ENCODE results near the gene IRGC.
A peak's percentile ranks its signal among the peaks of the same experiment; 100 is the strongest.

The IRGC gene

GRCh38 chr19:43719378-43719868 lies 3.5 kb downstream of the IRGC start:
- no peak for DNase-seq (ENCODE audit: low read depth)
- H3K4me3 ChIP-seq (ENCODE audit: low read depth, low read length), result no peak overlapping the region

GRCh38 chr19:43719918-43720317 lies 4.0 kb downstream of the IRGC start:
- H3K4me3 ChIP-seq (ENCODE audit: low read depth, low read length), result no peak overlapping the region
- DNase-seq (ENCODE audit: low read depth), result no peak

- no peak overlapping the region for H3K4me3 ChIP-seq (ENCODE audit: low read depth, low read length)
- no peak for DNase-seq (ENCODE audit: low read depth)
Observed at GRCh38 chr19:43720936-43721335, 5.1 kb downstream of the IRGC start.

DNA sequence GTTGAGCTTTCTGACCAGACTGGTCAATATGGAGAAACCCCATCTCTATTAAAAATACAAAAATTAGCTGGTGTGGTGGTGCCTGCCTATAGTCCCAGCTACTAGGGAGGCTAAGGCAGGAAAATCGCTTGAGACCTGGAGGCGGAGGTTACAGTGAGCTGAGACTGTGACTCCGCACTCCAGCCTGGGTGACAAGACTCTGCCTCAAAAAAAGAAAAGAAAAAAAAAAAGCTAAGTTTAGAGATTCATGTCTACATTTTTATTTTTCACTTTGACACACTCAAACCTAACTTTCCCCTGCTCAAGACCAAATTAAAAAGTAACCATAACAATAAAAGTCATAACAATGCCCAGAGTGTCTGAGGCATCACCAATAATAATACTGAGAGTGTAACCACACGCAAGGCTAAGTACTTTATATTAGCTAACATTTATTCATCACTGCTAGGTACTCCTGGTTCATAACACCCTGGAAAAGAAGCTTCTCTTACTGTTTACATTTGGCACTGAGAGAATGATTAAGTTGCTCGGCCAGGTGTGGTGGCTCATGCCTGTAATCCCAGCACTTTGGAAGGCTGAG lies 5.7 kb downstream of the IRGC start:
- H3K4me3 ChIP-seq (ENCODE audit: low read depth, low read length), result no peak overlapping the region

GRCh38 chr19:43723588-43723987 lies 7.7 kb downstream of the IRGC start:
- H3K4me3 ChIP-seq (ENCODE audit: low read depth, low read length), result no peak overlapping the region
- no peak for DNase-seq (ENCODE audit: low read depth)

More for the DNA sequence above, 5.7 kb downstream of the IRGC start:
- DNase-seq (ENCODE audit: low read depth), result no peak

GRCh38 chr19:43724896-43725295 lies 9.0 kb downstream of the IRGC start:
- DNase-seq (ENCODE audit: low read depth), result no peak
- no peak overlapping the region for H3K4me3 ChIP-seq (ENCODE audit: low read depth, low read length)

DNA sequence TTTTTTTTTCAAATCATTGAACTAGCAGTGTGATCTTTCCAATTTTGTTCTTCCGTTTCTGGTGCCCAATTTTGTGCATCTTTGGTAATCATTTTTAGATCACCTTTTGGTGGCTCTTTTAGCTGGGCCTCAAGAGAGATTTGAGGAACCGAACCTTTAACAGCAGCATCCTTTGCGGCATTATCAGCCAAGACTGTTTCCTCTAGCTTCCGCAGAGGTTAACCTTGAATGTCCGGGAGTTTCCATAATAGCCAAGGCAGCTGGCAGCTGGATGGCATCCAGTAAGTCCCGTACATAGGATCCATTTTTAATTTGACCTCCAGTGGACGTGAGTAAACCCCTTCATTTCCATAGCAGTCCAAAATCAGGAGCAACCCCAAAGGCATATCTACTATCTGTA lies 9.6 kb downstream of the IRGC start:
- no peak overlapping the region for H3K4me3 ChIP-seq (ENCODE audit: low read depth, low read length)
- DNase-seq (ENCODE audit: low read depth), result no peak

DNA sequence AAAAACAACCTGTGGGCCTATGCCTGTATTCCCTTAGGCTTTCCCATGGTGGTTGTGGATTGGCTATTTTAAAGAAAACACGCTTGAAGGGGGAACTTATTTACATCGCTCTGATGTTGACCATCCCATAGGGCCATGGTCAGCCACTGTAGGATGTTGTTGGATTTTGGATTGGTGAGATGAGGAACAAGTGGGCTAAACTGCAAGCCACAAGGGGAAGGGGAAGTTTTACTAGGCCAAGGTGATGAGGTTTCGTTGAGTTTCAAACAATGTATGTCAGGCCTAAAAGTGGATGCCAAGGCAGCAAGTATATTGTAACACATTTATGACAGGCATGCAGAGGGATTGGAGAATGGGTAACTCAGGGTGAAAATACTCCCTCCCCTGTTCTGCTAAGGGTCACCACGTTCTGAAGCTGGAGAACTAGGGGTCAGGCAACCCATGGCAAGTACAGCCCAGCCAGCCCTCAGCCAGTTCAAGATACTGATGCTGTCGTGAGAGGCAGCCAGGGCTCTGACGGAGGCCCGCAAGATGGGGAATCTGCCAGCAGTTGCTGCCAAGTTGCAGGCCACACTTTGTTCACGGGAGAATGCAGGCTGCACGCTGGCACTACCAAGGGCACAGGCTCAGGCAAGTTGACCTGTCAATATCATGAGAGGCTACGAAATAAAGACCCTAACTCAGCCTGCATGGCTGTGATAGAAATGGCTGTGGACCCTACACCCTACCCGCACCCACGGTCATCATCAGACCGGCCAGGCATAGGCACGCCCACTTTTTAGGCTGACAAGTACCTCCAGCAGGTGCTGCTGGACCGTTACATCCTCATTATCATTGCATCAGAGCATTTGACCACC lies 11.1 kb downstream of the IRGC start:
- no peak for DNase-seq (ENCODE audit: low read depth)
- H3K4me3 ChIP-seq (ENCODE audit: low read depth, low read length), result no peak overlapping the region

GRCh38 chr19:43727593-43727853 lies 11.6 kb downstream of the IRGC start:
- DNase-seq (ENCODE audit: low read depth), result no peak
- H3K4me3 ChIP-seq (ENCODE audit: low read depth, low read length), result no peak overlapping the region

DNA sequence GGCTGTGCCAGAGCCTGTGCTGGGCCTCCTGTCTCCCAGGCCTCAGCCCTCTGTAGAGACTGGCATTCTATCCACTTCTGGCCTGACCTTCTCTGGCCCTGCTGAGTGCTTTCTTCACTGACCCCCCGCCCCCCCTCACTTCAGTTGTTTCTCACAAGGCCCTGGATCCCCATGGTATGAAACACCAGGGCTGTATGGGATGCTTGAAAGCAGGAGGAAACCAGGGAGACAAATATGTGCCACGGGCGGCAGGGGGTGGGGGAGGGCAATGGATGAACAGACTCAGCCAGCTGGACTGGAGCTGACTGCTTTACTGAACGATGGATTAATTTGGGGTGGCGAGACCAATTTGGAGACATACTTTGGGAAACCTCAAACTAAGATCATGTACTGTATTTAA lies 14.0 kb downstream of the IRGC start:
- H3K4me3 ChIP-seq (ENCODE audit: low read depth, low read length), result no peak overlapping the region
- DNase-seq (ENCODE audit: low read depth), result no peak

- H3K4me3 ChIP-seq (ENCODE audit: low read depth, low read length), result no peak overlapping the region
- no peak for DNase-seq (ENCODE audit: low read depth)
Observed at GRCh38 chr19:43731346-43731745, 15.5 kb downstream of the IRGC start.

- DNase-seq (ENCODE audit: low read depth), result peak; percentile 15
Observed at GRCh38 chr19:43731846-43732245, 16.0 kb downstream of the IRGC start.

GRCh38 chr19:43735013-43735412 lies 19.1 kb downstream of the IRGC start:
- no peak overlapping the region for H3K4me3 ChIP-seq (ENCODE audit: low read depth, low read length)
- DNase-seq (ENCODE audit: low read depth), result no peak

More at GRCh38 chr19:43731846-43732245, 16.0 kb downstream of the IRGC start:
- no peak overlapping the region for H3K4me3 ChIP-seq (ENCODE audit: low read depth, low read length)

GRCh38 chr19:43735957-43736356 lies 20.1 kb downstream of the IRGC start:
- H3K4me3 ChIP-seq (ENCODE audit: low read depth, low read length), result no peak overlapping the region
- DNase-seq (ENCODE audit: low read depth), result no peak

- no peak for DNase-seq (ENCODE audit: low read depth)
- H3K4me3 ChIP-seq (ENCODE audit: low read depth, low read length), result no peak overlapping the region
Observed at GRCh38 chr19:43738780-43739211, 22.9 kb downstream of the IRGC start.

GRCh38 chr19:43739439-43740235 lies 23.8 kb downstream of the IRGC start:
- no peak for DNase-seq (ENCODE audit: low read depth)
- H3K4me3 ChIP-seq (ENCODE audit: low read depth, low read length), result no peak overlapping the region

DNA sequence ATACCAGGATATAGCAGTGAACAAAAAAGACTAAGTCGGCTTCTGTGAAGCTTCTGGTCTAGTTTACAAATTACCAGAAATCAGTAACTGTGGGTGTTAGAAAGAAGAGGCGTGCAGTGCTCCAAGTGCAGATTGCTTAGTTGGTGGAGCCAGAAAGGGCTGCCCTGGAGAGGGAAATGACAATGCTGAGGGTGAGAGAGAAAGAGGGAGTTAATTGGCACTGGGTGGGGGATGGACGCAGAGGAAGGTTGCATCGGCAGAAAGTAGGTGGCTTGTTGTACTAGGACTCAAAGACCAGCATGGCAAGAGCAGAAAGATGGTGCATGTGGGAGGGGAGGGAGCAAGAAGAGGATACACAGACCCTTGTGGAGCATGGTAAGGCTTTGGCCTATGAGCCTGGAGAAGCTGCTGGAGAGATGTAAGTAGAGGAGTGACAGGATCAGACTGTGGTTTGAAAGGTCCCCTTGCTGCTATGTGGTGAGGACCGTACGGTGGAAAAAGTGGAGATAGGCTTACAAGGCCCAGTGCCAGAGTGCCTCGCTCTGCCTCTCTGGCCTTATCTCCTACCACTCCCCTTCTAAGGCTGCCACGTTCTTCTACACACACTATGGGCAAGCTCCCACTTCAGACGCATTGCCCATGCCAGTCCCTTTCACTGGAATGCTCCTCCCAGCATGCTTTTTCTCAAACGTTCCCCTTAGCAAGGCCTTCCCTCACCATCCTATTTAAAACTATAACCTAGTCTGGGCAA lies 25.4 kb downstream of the IRGC start:
- no peak for DNase-seq (ENCODE audit: low read depth)
- no peak overlapping the region for H3K4me3 ChIP-seq (ENCODE audit: low read depth, low read length)

- no peak for DNase-seq (ENCODE audit: low read depth)
- no peak overlapping the region for H3K4me3 ChIP-seq (ENCODE audit: low read depth, low read length)
Observed at GRCh38 chr19:43743059-43743458, 27.2 kb downstream of the IRGC start.

GRCh38 chr19:43747557-43748204 lies 31.8 kb downstream of the IRGC start:
- no peak for DNase-seq (ENCODE audit: low read depth)
- H3K4me3 ChIP-seq (ENCODE audit: low read depth, low read length), result no peak overlapping the region
